CD4-positive, CD25-positive, alpha-beta regulatory T cell (primary cell): ENCODE results near the gene ACOX3. TPM values are rescaled to one million over a fixed set of nuclear protein-coding genes. Genes with fewer than 3 reads are reported as not detected.

ENCODE experiments used
- ATAC-seq, 2 donors: fragments of 150-1000 bp; cut with Tn5 transposase; one replicate each; pipeline ENCODE4 v1.10.0; 2021; ENCODE audit warnings: low read depth in 2 of 2, moderate number of reproducible peaks in 2 of 2, moderate library complexity in 1 of 2
- DNase-seq, 3 donors: peaks; one replicate each; pipeline versions ENCODE4 v3.0.0 to v3.0.0-alpha.2; 2012 to 2022; ENCODE audit warnings: mixed read lengths in 1 of 3
- H3K27ac ChIP-seq: one replicate; pipeline ENCODE4 v1.7.0; 2013; ENCODE audit warnings: mild to moderate bottlenecking, low read length; ENCODE audit not compliant: insufficient read depth, poor library complexity, severe bottlenecking
- H3K27me3 ChIP-seq: one replicate; pipeline ENCODE4 v1.7.0; 2013; ENCODE audit warnings: low read length; ENCODE audit not compliant: control insufficient read depth, insufficient read depth
- H3K36me3 ChIP-seq: one replicate; pipeline ENCODE4 v1.7.0; 2013; ENCODE audit warnings: mild to moderate bottlenecking, low read length, moderate library complexity; ENCODE audit not compliant: control insufficient read depth, insufficient read depth
- H3K4me1 ChIP-seq: 2 replicates; pipeline ENCODE4 v1.7.0; 2013; ENCODE audit warnings: mild to moderate bottlenecking, low read length; ENCODE audit not compliant: insufficient read depth, control insufficient read depth, poor library complexity, severe bottlenecking
- H3K4me3 ChIP-seq: one replicate; pipeline ENCODE4 v1.7.0; 2013; ENCODE audit warnings: low read depth, mild to moderate bottlenecking, low read length, moderate library complexity
- H3K9me3 ChIP-seq, 2 experiments: 1 replicate in 1 of 2; 2 replicates in 1 of 2; pipeline ENCODE4 v1.7.0; 2013; ENCODE audit warnings: low read length in 2 of 2, mild to moderate bottlenecking in 1 of 2, moderate library complexity in 1 of 2; ENCODE audit not compliant: control insufficient read depth in 2 of 2
- H3K27ac Mint-ChIP-seq, 3 donors: one replicate each; pipeline ENCODE4 v1.8.0; 2020 to 2022; ENCODE audit warnings: mild to moderate bottlenecking in 3 of 3, mixed read lengths in 3 of 3, moderate library complexity in 2 of 3
- H3K27me3 Mint-ChIP-seq: one replicate; pipeline ENCODE4 v1.8.0; 2022; ENCODE audit warnings: mild to moderate bottlenecking, mixed read lengths
- H3K36me3 Mint-ChIP-seq: one replicate; pipeline ENCODE4 v1.8.0; 2020; ENCODE audit warnings: mixed read lengths
- H3K4me1 Mint-ChIP-seq, 4 donors: one replicate each; pipeline ENCODE4 v1.8.0; 2020 to 2022; ENCODE audit warnings: mixed read lengths in 4 of 4, mild to moderate bottlenecking in 1 of 4
- H3K4me3 Mint-ChIP-seq, 4 donors: one replicate each; pipeline ENCODE4 v1.8.0; 2020 to 2022; ENCODE audit warnings: mild to moderate bottlenecking in 4 of 4, mixed read lengths in 4 of 4, moderate library complexity in 3 of 4
- H3K9me3 Mint-ChIP-seq, 7 donors: one replicate each; pipeline ENCODE4 v1.8.0; 2020 to 2022; ENCODE audit warnings: mixed read lengths in 7 of 7, mild to moderate bottlenecking in 3 of 7, moderate library complexity in 2 of 7
- polyA plus RNA-seq, 4 donors: library from polyadenylated mRNA; unstranded; fragments of 300-500 nt; fragmentation: Illumina TruSeq; gene quantifications; one replicate each; pipeline ENCODE4 v1.2.3, GENCODE V29; 2021
- total RNA-seq: library from RNA; stranded (reverse); gene quantifications from one replicate; pipeline ENCODE4 v1.2.3, GENCODE V29; 2022

ACOX3 gene
- total and polyA plus RNA-seq, 5 donors from 2014 or later, result 13.0 to 22.0 (median 14.2) TPM

GRCh38 chr4:8329859-8330761 lies 110.4 kb downstream of the ACOX3 start:
- no peak overlapping the region for H3K27ac Mint-ChIP-seq
- ATAC-seq, result no peak

GRCh38 chr4:8329560-8329858 lies 111.0 kb downstream of the ACOX3 start:
- no peak for ATAC-seq
- Mint-ChIP-seq H3K27me3 (peaks cover 1% of the 10 kb centered on the region), H3K9me3 (peaks cover 0 to 6% (median 2%) of the 10 kb centered on the region in 7 donors), H3K4me1 (no peaks in the 10 kb centered on the region), H3K27ac (no peak overlapping the region), H3K36me3 (no peaks in the 10 kb centered on the region), H3K4me3 (no peak overlapping the region)
- DNase-seq, result no peak
- Histone ChIP-seq H3K4me3 (no peak overlapping the region), H3K27me3 (no peaks in the 10 kb centered on the region), H3K27ac (no peak overlapping the region), H3K9me3 (no peaks in the 10 kb centered on the region), H3K4me1 (no peaks in the 10 kb centered on the region), H3K36me3 (no peaks in the 10 kb centered on the region)

More at GRCh38 chr4:8329859-8330761, 110.4 kb downstream of the ACOX3 start:
- no peaks in the 10 kb centered on the region for H3K9me3 ChIP-seq
- no peak overlapping the region for H3K27ac ChIP-seq
- no peaks in the 10 kb centered on the region for H3K36me3 ChIP-seq
- Mint-ChIP-seq H3K4me1 (no peaks in the 10 kb centered on the region), H3K27me3 (no peaks in the 10 kb centered on the region), H3K36me3 (no peaks in the 10 kb centered on the region), H3K9me3 (peaks cover 0 to 7% (median 2%) of the 10 kb centered on the region in 7 donors), H3K4me3 (no peak overlapping the region)
- H3K4me3 ChIP-seq, result no peak overlapping the region
- H3K27me3 ChIP-seq, result no peaks in the 10 kb centered on the region
- DNase-seq, result no peak
- no peaks in the 10 kb centered on the region for H3K4me1 ChIP-seq

DNA sequence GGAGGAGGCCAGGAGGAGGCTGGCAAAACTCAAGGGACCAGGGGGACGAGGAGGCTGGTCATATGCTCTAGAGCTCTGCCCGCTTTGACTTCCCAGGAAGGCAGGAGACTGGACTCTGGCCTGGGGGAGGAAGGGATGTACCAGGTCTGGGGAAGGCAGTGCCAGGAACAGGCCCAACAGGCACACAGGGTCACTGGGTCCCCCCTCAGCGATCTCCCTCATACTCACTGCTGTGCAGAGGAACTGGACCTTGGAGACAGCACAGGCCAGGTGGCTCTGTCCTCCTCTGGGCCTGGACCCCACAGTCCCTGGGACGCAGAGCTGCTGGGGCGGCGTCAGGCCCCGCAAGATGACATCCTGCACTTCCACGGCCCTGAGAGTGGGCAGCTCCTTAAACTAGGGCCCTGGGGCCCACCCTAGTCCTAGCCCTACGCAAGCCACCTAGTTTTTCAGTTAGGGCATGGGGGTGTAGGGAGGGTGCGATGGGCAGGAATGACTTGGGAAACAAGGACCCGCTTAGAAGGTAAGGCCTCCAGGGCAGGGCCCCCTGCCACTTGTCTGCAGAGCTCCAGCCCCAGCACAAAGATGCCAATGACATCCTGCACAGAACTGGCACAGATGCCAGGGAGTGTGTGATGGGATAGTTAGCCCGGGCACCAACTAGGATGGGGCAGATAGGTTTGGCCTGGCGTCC lies 111.5 kb downstream of the ACOX3 start:
- Mint-ChIP-seq H3K9me3 (peaks cover 0 to 6% (median 2%) of the 10 kb centered on the region in 7 donors), H3K27ac (no peak overlapping the region), H3K4me3 (no peak overlapping the region), H3K27me3 (peaks cover 4% of the 10 kb centered on the region), H3K36me3 (no peaks in the 10 kb centered on the region), H3K4me1 (no peaks in the 10 kb centered on the region)
- ATAC-seq (no peak), DNase-seq (no peak)
- no peaks in the 10 kb centered on the region for H3K4me1 ChIP-seq
- H3K9me3 ChIP-seq, result no peaks in the 10 kb centered on the region
- no peaks in the 10 kb centered on the region for H3K36me3 ChIP-seq
- no peaks in the 10 kb centered on the region for H3K27me3 ChIP-seq
- H3K4me3 ChIP-seq, result no peak overlapping the region
- no peak overlapping the region for H3K27ac ChIP-seq

GRCh38 chr4:8328456-8328855 lies 112.1 kb downstream of the ACOX3 start:
- no peak for ATAC-seq
- no peaks in the 10 kb centered on the region for H3K27me3 ChIP-seq
- H3K36me3 ChIP-seq, result no peaks in the 10 kb centered on the region
- no peaks in the 10 kb centered on the region for H3K36me3 Mint-ChIP-seq
- no peak overlapping the region for H3K27ac ChIP-seq
- no peak for DNase-seq
- no peak overlapping the region for H3K27ac Mint-ChIP-seq
- H3K4me1 ChIP-seq, result no peaks in the 10 kb centered on the region
- H3K4me3 Mint-ChIP-seq, result no peak overlapping the region
- peaks cover 0 to 6% (median 2%) of the 10 kb centered on the region in 7 donors for H3K9me3 Mint-ChIP-seq
- no peaks in the 10 kb centered on the region for H3K4me1 Mint-ChIP-seq
- no peak overlapping the region for H3K4me3 ChIP-seq
- H3K27me3 Mint-ChIP-seq, result peaks cover 4% of the 10 kb centered on the region
- H3K9me3 ChIP-seq, result no peaks in the 10 kb centered on the region

GRCh38 chr4:8326206-8326605 lies 114.3 kb downstream of the ACOX3 start:
- Histone ChIP-seq H3K4me3 (no peak overlapping the region), H3K36me3 (no peaks in the 10 kb centered on the region), H3K4me1 (no peaks in the 10 kb centered on the region), H3K27ac (no peak overlapping the region), H3K27me3 (no peaks in the 10 kb centered on the region), H3K9me3 (no peaks in the 10 kb centered on the region)
- H3K4me3 Mint-ChIP-seq, result no peak overlapping the region
- H3K27ac Mint-ChIP-seq, result no peak overlapping the region
- no peaks in the 10 kb centered on the region for H3K36me3 Mint-ChIP-seq
- ATAC-seq (no peak), DNase-seq (no peak)
- H3K4me1 Mint-ChIP-seq, result no peaks in the 10 kb centered on the region
- H3K9me3 Mint-ChIP-seq, result peaks cover 0 to 2% (median 0%) of the 10 kb centered on the region in 7 donors
- peaks cover 4% of the 10 kb centered on the region for H3K27me3 Mint-ChIP-seq

DNA sequence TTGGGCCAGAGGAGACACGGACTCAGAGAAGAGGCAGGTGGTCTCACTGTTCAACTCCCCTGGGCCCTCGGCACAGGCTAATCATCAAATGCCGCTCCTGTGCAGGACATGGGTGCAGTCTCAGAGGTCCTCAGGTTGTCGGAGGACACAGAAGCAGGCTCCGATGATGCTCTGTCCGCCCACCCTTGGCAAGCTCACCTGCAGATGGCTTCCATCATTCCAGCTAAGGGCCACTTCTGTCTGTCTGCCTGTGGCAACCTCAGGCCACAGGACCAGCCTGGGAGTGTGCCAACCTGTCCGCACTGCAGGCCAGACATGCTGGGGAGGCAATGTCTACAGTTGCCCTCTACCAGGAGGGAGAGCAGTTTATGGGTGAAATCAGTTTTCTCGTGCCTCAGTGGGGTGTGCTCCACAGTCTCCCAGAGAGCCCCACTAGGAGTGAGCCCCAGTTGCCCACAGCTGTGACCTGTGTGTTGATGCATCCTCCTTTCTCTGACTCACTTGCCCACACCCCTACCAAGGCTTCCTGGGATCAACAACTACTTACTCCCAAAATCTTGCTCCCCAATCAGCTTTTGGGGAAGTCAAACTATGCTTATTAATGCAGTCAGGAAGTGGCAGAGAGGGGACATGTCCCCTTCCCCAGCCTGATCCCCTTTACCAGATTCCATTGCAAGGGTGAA lies 115.1 kb downstream of the ACOX3 start:
- H3K27ac Mint-ChIP-seq, result no peak overlapping the region
- peaks cover 4% of the 10 kb centered on the region for H3K27me3 Mint-ChIP-seq
- Histone ChIP-seq H3K4me3 (no peak overlapping the region), H3K27me3 (no peaks in the 10 kb centered on the region), H3K9me3 (no peaks in the 10 kb centered on the region), H3K27ac (no peak overlapping the region), H3K36me3 (no peaks in the 10 kb centered on the region), H3K4me1 (no peaks in the 10 kb centered on the region)
- H3K36me3 Mint-ChIP-seq, result no peaks in the 10 kb centered on the region
- no peak for ATAC-seq
- no peaks in the 10 kb centered on the region for H3K9me3 Mint-ChIP-seq
- H3K4me1 Mint-ChIP-seq, result no peaks in the 10 kb centered on the region
- H3K4me3 Mint-ChIP-seq, result no peak overlapping the region
- no peak for DNase-seq

- DNase-seq (no peak), ATAC-seq (no peak)
- Histone ChIP-seq H3K27ac (no peak overlapping the region), H3K36me3 (no peaks in the 10 kb centered on the region), H3K4me1 (no peaks in the 10 kb centered on the region), H3K4me3 (no peak overlapping the region), H3K9me3 (no peaks in the 10 kb centered on the region), H3K27me3 (no peaks in the 10 kb centered on the region)
- Mint-ChIP-seq H3K36me3 (no peaks in the 10 kb centered on the region), H3K27me3 (peaks cover 4% of the 10 kb centered on the region), H3K27ac (no peak overlapping the region), H3K4me1 (no peaks in the 10 kb centered on the region), H3K9me3 (no peaks in the 10 kb centered on the region), H3K4me3 (no peak overlapping the region)
These were observed 115.8 kb downstream of the ACOX3 start for GRCh38 chr4:8324640-8325239.
